H1 (cell line): ENCODE results near the gene FTHL17. TPM values are rescaled to one million over a fixed set of nuclear protein-coding genes. Genes with fewer than 3 reads are reported as not detected.

Source experiments
- BACH1 ChIP-seq: IDR thresholded peaks from 2 replicates; pipeline ENCODE4 v1.6.1; 2012; ENCODE audit warnings: low read length, improper control_type of control experiment
- CBX5 ChIP-seq: fragments of 300-800, 300-1000 bp; sonication (generic); IDR thresholded peaks from 2 replicates; pipeline ENCODE4 v1.7.1; 2016; ENCODE audit warnings: antibody characterized with exemption, low read length, low read depth
- CBX8 ChIP-seq: fragments of 300-800, 300-1000 bp; sonication (generic); IDR thresholded peaks from 2 replicates; pipeline ENCODE4 v1.7.1; 2016; ENCODE audit warnings: low read depth, low read length, borderline replicate concordance
- CHD2 ChIP-seq: IDR thresholded peaks from 2 replicates; pipeline ENCODE4 v1.6.1; 2012; ENCODE audit warnings: low read length, improper control_type of control experiment
- CTBP2 ChIP-seq: IDR thresholded peaks from 2 replicates; pipeline ENCODE4 v1.7.0; 2011; ENCODE audit warnings: borderline replicate concordance, mild to moderate bottlenecking, moderate library complexity, mixed read lengths, low read length; ENCODE audit not compliant: insufficient read depth, insufficient read length
- EGR1 ChIP-seq: IDR thresholded peaks from 2 replicates; pipeline ENCODE4 v1.6.1; 2011; ENCODE audit warnings: low read depth, low read length, borderline replicate concordance
- FOSL1 ChIP-seq: IDR thresholded peaks from 2 replicates; pipeline ENCODE4 v1.6.1; 2011; ENCODE audit warnings: mild to moderate bottlenecking, low read depth, low read length, moderate library complexity; ENCODE audit not compliant: insufficient read depth
- JUN ChIP-seq: IDR thresholded peaks from 2 replicates; pipeline ENCODE4 v1.6.1; 2011; ENCODE audit warnings: low read depth, mild to moderate bottlenecking, improper control_type of control experiment, low read length
- POU5F1 ChIP-seq: IDR thresholded peaks from 2 replicates; pipeline ENCODE4 v1.6.1; 2011; ENCODE audit warnings: low read depth, mild to moderate bottlenecking, low read length, moderate library complexity
- SP1 ChIP-seq: IDR thresholded peaks from 2 replicates; pipeline ENCODE4 v1.6.1; 2011; ENCODE audit warnings: low read depth, low read length
- TAF7 ChIP-seq: optimal IDR thresholded peaks from 2 replicates; pipeline ENCODE3; 2011; ENCODE audit warnings: low read depth, mild to moderate bottlenecking, inconsistent platforms, low read length, moderate library complexity, borderline replicate concordance
- ZNF274 ChIP-seq: IDR thresholded peaks from 2 replicates; pipeline ENCODE4 v1.7.0; 2012; ENCODE audit warnings: low read length, borderline replicate concordance; ENCODE audit errors: extremely low read depth
- polyA plus RNA-seq, 7 experiments: library from polyadenylated mRNA; depleted of rRNA in 3 of 7; stranded (reverse) in 5 of 7; unstranded in 2 of 7; fragments of >200 nt in 5 of 7; fragments of 200-250 nt in 2 of 7; gene quantifications; 1 replicate in 5 of 7; 2 replicates in 1 of 7; 4 replicates in 1 of 7; pipeline versions ENCODE4 v1.2.1 to v1.2.3, GENCODE V29; 2011 to 2013; ENCODE audit warnings: missing spikeins in 2 of 7, mixed read lengths in 2 of 7
- total RNA-seq: library from RNA; stranded (reverse); fragmentation: NEBNext Ultra II Directional; extraction: Animal tissue kit (Norgen Biotek cat#: 25700); gene quantifications from 2 replicates; pipeline ENCODE4 v1.2.1, GENCODE V29; 2021
- TF ChIP-seq, protein P1 (sequence below): fragments of 300-600 bp; sonication (generic); IDR thresholded peaks from 2 replicates; pipeline ENCODE4 v1.7.1; 2012; ENCODE audit warnings: low read length, moderate library complexity, mild to moderate bottlenecking, inconsistent platforms; ENCODE audit not compliant: insufficient replicate concordance

Gene FTHL17
- total and polyA plus RNA-seq, 2 of the 8 experiments (the other 6 are each of a cell fraction or from before 2014, with no cell fraction given) = not detected

DNA sequence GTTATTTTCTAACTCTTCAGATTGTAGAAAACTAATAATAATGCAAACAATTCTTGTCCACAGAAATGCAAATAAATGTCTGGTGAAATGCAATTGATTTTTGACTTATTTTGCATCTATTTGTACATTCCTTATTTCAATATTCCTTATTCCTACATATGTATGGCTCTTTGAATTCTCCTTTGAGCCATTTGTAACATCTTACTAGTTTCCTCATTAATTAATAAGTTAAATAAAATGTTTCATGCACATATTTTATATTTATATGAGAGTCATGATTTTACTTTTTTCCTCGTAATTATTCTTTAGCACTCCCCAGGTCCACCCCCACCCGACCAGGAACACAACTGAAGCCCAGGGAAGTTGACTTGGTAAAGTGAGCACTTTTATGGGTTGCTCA, 2.7 kb upstream of the FTHL17 start (continued):
- TF ChIP-seq, protein P1, sequence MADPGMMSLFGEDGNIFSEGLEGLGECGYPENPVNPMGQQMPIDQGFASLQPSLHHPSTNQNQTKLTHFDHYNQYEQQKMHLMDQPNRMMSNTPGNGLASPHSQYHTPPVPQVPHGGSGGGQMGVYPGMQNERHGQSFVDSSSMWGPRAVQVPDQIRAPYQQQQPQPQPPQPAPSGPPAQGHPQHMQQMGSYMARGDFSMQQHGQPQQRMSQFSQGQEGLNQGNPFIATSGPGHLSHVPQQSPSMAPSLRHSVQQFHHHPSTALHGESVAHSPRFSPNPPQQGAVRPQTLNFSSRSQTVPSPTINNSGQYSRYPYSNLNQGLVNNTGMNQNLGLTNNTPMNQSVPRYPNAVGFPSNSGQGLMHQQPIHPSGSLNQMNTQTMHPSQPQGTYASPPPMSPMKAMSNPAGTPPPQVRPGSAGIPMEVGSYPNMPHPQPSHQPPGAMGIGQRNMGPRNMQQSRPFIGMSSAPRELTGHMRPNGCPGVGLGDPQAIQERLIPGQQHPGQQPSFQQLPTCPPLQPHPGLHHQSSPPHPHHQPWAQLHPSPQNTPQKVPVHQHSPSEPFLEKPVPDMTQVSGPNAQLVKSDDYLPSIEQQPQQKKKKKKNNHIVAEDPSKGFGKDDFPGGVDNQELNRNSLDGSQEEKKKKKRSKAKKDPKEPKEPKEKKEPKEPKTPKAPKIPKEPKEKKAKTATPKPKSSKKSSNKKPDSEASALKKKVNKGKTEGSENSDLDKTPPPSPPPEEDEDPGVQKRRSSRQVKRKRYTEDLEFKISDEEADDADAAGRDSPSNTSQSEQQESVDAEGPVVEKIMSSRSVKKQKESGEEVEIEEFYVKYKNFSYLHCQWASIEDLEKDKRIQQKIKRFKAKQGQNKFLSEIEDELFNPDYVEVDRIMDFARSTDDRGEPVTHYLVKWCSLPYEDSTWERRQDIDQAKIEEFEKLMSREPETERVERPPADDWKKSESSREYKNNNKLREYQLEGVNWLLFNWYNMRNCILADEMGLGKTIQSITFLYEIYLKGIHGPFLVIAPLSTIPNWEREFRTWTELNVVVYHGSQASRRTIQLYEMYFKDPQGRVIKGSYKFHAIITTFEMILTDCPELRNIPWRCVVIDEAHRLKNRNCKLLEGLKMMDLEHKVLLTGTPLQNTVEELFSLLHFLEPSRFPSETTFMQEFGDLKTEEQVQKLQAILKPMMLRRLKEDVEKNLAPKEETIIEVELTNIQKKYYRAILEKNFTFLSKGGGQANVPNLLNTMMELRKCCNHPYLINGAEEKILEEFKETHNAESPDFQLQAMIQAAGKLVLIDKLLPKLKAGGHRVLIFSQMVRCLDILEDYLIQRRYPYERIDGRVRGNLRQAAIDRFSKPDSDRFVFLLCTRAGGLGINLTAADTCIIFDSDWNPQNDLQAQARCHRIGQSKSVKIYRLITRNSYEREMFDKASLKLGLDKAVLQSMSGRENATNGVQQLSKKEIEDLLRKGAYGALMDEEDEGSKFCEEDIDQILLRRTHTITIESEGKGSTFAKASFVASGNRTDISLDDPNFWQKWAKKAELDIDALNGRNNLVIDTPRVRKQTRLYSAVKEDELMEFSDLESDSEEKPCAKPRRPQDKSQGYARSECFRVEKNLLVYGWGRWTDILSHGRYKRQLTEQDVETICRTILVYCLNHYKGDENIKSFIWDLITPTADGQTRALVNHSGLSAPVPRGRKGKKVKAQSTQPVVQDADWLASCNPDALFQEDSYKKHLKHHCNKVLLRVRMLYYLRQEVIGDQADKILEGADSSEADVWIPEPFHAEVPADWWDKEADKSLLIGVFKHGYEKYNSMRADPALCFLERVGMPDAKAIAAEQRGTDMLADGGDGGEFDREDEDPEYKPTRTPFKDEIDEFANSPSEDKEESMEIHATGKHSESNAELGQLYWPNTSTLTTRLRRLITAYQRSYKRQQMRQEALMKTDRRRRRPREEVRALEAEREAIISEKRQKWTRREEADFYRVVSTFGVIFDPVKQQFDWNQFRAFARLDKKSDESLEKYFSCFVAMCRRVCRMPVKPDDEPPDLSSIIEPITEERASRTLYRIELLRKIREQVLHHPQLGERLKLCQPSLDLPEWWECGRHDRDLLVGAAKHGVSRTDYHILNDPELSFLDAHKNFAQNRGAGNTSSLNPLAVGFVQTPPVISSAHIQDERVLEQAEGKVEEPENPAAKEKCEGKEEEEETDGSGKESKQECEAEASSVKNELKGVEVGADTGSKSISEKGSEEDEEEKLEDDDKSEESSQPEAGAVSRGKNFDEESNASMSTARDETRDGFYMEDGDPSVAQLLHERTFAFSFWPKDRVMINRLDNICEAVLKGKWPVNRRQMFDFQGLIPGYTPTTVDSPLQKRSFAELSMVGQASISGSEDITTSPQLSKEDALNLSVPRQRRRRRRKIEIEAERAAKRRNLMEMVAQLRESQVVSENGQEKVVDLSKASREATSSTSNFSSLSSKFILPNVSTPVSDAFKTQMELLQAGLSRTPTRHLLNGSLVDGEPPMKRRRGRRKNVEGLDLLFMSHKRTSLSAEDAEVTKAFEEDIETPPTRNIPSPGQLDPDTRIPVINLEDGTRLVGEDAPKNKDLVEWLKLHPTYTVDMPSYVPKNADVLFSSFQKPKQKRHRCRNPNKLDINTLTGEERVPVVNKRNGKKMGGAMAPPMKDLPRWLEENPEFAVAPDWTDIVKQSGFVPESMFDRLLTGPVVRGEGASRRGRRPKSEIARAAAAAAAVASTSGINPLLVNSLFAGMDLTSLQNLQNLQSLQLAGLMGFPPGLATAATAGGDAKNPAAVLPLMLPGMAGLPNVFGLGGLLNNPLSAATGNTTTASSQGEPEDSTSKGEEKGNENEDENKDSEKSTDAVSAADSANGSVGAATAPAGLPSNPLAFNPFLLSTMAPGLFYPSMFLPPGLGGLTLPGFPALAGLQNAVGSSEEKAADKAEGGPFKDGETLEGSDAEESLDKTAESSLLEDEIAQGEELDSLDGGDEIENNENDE = no peak
- no peak for TF ChIP-seq ZNF274
- no peak for TF ChIP-seq CHD2
- no peak for TF ChIP-seq TAF7
- no peak for TF ChIP-seq POU5F1
- no peak for TF ChIP-seq SP1
- TF ChIP-seq JUN = no peak
- TF ChIP-seq CTBP2 = no peak
- TF ChIP-seq EGR1 = no peak
- TF ChIP-seq BACH1 = no peak
- no peak for TF ChIP-seq FOSL1
- TF ChIP-seq CBX5 = no peak
- no peak for TF ChIP-seq CBX8
